Breast epithelium (tissue), 3 donors: ENCODE results near the gene ZNF100.

Experiments used
- CTCF ChIP-seq, 3 donors: fragments of 450-650 bp; IDR thresholded peaks; one replicate each; pipeline ENCODE4 v1.5.1; 2016 to 2017; ENCODE audit warnings: antibody characterized with exemption in 3 of 3, mild to moderate bottlenecking in 3 of 3, moderate library complexity in 3 of 3
- POLR2A ChIP-seq: fragments of 450-650 bp; IDR thresholded peaks from one replicate; pipeline ENCODE4 v1.6.1; 2016; ENCODE audit warnings: antibody characterized with exemption, mild to moderate bottlenecking, moderate library complexity
- POLR2AphosphoS5 ChIP-seq, 3 donors: sonication (generic); formaldehyde crosslinking; IDR thresholded peaks; one replicate each; pipeline ENCODE4 v1.6.1; 2017; ENCODE audit warnings: antibody characterized with exemption in 3 of 3

GRCh38 chr19:21748088-21748487, 19.3 kb downstream of the ZNF100 start:
- TF ChIP-seq CTCF (IDR thresholded peaks at IDR 0.05) (no peak), POLR2AphosphoS5 (IDR thresholded peaks at IDR 0.05) (no peak), POLR2A (no peak)
